SK-N-SH (cell line): Measurements from ENCODE around the gene TRH. TPM values are rescaled to one million over a fixed set of nuclear protein-coding genes. Genes with fewer than 3 reads are reported as not detected.
"Not testable (repeated sequence)": the region's sequence is repeated elsewhere in the genome, so short reads cannot be mapped to it uniquely, and the experiment has no call there.

Experiments used
- CTCF ChIA-PET: fragments of 300-600, 350-600 bp; formaldehyde crosslinking; extraction: SDS; loops from one replicate; lab custom pipeline; 2021; lab: Yijun Ruan, JAX
- POLR2A ChIA-PET: fragments of 350-600 bp; sonication (Branson Sonifier 250); formaldehyde crosslinking; extraction: SDS; loops from one replicate; lab custom pipeline; 2020; ENCODE audit warnings: antibody characterized with exemption, inconsistent platforms; lab: Yijun Ruan, JAX
- DNase-seq: peaks from one replicate; pipeline ENCODE4 v3.0.0; 2012
- H2AFZ ChIP-seq: fragments of 200-600 bp; sonication (generic); 2 replicates; pipeline ENCODE4 v1.8.1; 2016; ENCODE audit warnings: antibody characterized with exemption, mild to moderate bottlenecking, low read depth
- H3F3A ChIP-seq: fragments of 200-600 bp; sonication (generic); replicated peaks from 2 replicates; pipeline ENCODE3; 2016; ENCODE audit warnings: antibody characterized with exemption, mild to moderate bottlenecking; ENCODE audit not compliant: insufficient read depth
- H3K27ac ChIP-seq, 2 experiments: fragments of 200-500 bp in 1 of 2; fragments of 200-600 bp in 1 of 2; sonication (Bioruptor generic) in 1 of 2; sonication (generic), shearing (Covaris generic) in 1 of 2; 2 replicates each; pipeline versions ENCODE4 v1.5.1 to v1.6.1; 2014 to 2016; ENCODE audit warnings: low read depth in 2 of 2, inconsistent platforms in 1 of 2, low read length in 1 of 2, mild to moderate bottlenecking in 1 of 2, mixed read lengths in 1 of 2
- H3K27me3 ChIP-seq: fragments of 200-600 bp; sonication (generic), shearing (Covaris generic); 2 replicates; pipeline ENCODE4 v1.6.1; 2016; ENCODE audit warnings: mixed run types; ENCODE audit not compliant: insufficient read depth
- H3K36me3 ChIP-seq, 2 experiments: fragments of 200-500 bp in 1 of 2; fragments of 200-600 bp in 1 of 2; sonication (Bioruptor generic) in 1 of 2; sonication (generic) in 1 of 2; replicated peaks in 1 of 2; 2 replicates each; pipeline versions ENCODE3 to v1.5.1; 2014 to 2016; ENCODE audit warnings: low read length in 1 of 2, mild to moderate bottlenecking in 1 of 2; ENCODE audit not compliant: insufficient read depth in 2 of 2, control insufficient read depth in 1 of 2
- H3K4me1 ChIP-seq, 2 experiments: fragments of 200-500 bp in 1 of 2; fragments of 200-600 bp in 1 of 2; sonication (Bioruptor generic) in 1 of 2; sonication (generic), shearing (Covaris generic) in 1 of 2; 2 replicates each; pipeline versions ENCODE4 v1.5.1 to v1.6.1; 2014 to 2016; ENCODE audit warnings: low read depth in 1 of 2, low read length in 1 of 2, mixed run types in 1 of 2; ENCODE audit not compliant: insufficient read depth in 2 of 2, control insufficient read depth in 1 of 2
- H3K4me2 ChIP-seq: fragments of 200-600 bp; sonication (generic), shearing (Covaris generic); 2 replicates; pipeline ENCODE4 v1.6.1; 2017; ENCODE audit warnings: mixed run types
- H3K4me3 ChIP-seq, 2 experiments: fragments of 200-500 bp in 1 of 2; fragments of 200-600 bp in 1 of 2; sonication (Bioruptor generic) in 1 of 2; sonication (generic), shearing (Covaris generic) in 1 of 2; 2 replicates each; pipeline versions ENCODE4 v1.5.1 to v1.8.1; 2014 to 2016; ENCODE audit warnings: low read depth in 2 of 2, inconsistent platforms in 1 of 2, low read length in 1 of 2, mild to moderate bottlenecking in 1 of 2, mixed read lengths in 1 of 2, moderate library complexity in 1 of 2
- H3K79me2 ChIP-seq: fragments of 200-600 bp; sonication (generic); 2 replicates; pipeline ENCODE4 v1.8.1; 2017; ENCODE audit warnings: mild to moderate bottlenecking; ENCODE audit not compliant: insufficient read depth
- H3K9ac ChIP-seq: fragments of 200-600 bp; sonication (generic); 2 replicates; pipeline ENCODE4 v1.6.1; 2017; ENCODE audit warnings: mixed run types
- H3K9me2 ChIP-seq: fragments of 200-600 bp; sonication (generic); 2 replicates; pipeline ENCODE4 v1.6.1; 2017; ENCODE audit warnings: mixed run types
- H3K9me3 ChIP-seq: fragments of 200-600 bp; sonication (generic); 2 replicates; pipeline ENCODE4 v1.6.1; 2017; ENCODE audit warnings: mixed run types, mild to moderate bottlenecking, moderate library complexity
- H4K20me1 ChIP-seq: fragments of 200-600 bp; sonication (generic); 2 replicates; pipeline ENCODE4 v1.6.1; 2017; ENCODE audit warnings: mild to moderate bottlenecking, mixed run types; ENCODE audit not compliant: insufficient read depth
- CTCF ChIP-seq: fragments of 200-600 bp; sonication (generic); IDR thresholded peaks from 2 replicates; pipeline ENCODE4 v1.6.1; 2017; ENCODE audit warnings: antibody characterized with exemption, mild to moderate bottlenecking, moderate library complexity
- ELF1 ChIP-seq: IDR thresholded peaks from 2 replicates; pipeline ENCODE4 v1.4.0; 2012
- EP300 ChIP-seq, 2 experiments: IDR thresholded peaks; 2 replicates each; pipeline versions ENCODE4 v1.4.0 to v1.6.1; 2012; ENCODE audit warnings: borderline replicate concordance in 1 of 2, low read depth in 1 of 2, low read length in 1 of 2
- EZH2phosphoT487 ChIP-seq: fragments of 200-600 bp; sonication (generic); IDR thresholded peaks from 2 replicates; pipeline ENCODE4 v1.6.1; 2017; ENCODE audit warnings: low read depth, mixed run types, mild to moderate bottlenecking, antibody characterized with exemption, moderate library complexity, borderline replicate concordance
- MXI1 ChIP-seq: IDR thresholded peaks from 2 replicates; pipeline ENCODE4 v1.6.1; 2012; ENCODE audit warnings: mild to moderate bottlenecking, low read depth, low read length, improper control_type of control experiment
- PBX3 ChIP-seq: IDR thresholded peaks from 2 replicates; pipeline ENCODE4; 2012
- RAD21 ChIP-seq: IDR thresholded peaks from 2 replicates; pipeline ENCODE4 v1.6.1; 2012; ENCODE audit warnings: mild to moderate bottlenecking, low read length
- RCOR1 ChIP-seq: fragments of 150-350 bp; IDR thresholded peaks from 2 replicates; pipeline ENCODE4 v1.6.1; 2017; ENCODE audit warnings: antibody characterized with exemption, low read length
- REST ChIP-seq: IDR thresholded peaks from 2 replicates; pipeline ENCODE4 v1.6.1; 2012; ENCODE audit warnings: mild to moderate bottlenecking, low read depth, low read length, moderate library complexity
- RFX5 ChIP-seq: IDR thresholded peaks from 2 replicates; pipeline ENCODE4 v1.6.1; 2012; ENCODE audit warnings: mild to moderate bottlenecking, improper control_type of control experiment, low read length
- RXRA ChIP-seq: IDR thresholded peaks from 2 replicates; pipeline ENCODE4 v1.4.0; 2012; ENCODE audit warnings: low read depth, mild to moderate bottlenecking, borderline replicate concordance
- SMC3 ChIP-seq: IDR thresholded peaks from 2 replicates; pipeline ENCODE4 v1.6.1; 2012; ENCODE audit warnings: low read depth, low read length, improper control_type of control experiment
- TCF12 ChIP-seq: IDR thresholded peaks from 2 replicates; pipeline ENCODE4 v1.4.0; 2012
- ZBTB33 ChIP-seq: IDR thresholded peaks from 2 replicates; pipeline ENCODE4 v1.4.0; 2012; ENCODE audit warnings: low read depth, borderline replicate concordance
- WGBS: methylation state at CpG from one replicate; pipeline ENCODE4 v1.1.6; 2017; ENCODE audit warnings: low lambda C conversion rate; 5-methylcytosine and 5-hydroxymethylcytosine counted together
- polyA plus RNA-seq, 3 experiments: library from polyadenylated mRNA; depleted of rRNA; stranded (reverse); fragments of >200 nt; gene quantifications; 2 replicates each; pipeline ENCODE4 v1.2.3, GENCODE V29; 2012

TRH gene
- polyA plus RNA-seq, 1 of the 3 experiments (the other 2 are of a cell fraction), result not detected

- WGBS, result 65% methylated on average over 11 of the region's 11 CpGs
- DNase-seq, result no peak
- no peak overlapping the region for H2AFZ ChIP-seq
- no peak overlapping the region for H3K27ac ChIP-seq
- no peaks in the 10 kb centered on the region for H3K9me3 ChIP-seq
- H3K36me3 ChIP-seq, result no peaks in the 10 kb centered on the region
- H3K79me2 ChIP-seq, result no peaks in the 10 kb centered on the region
- H3K4me2 ChIP-seq, result no peak overlapping the region
- H3F3A ChIP-seq, result no peaks in the 10 kb centered on the region
- TF ChIP-seq RFX5, result no peak
- TF ChIP-seq EP300 (IDR thresholded peaks at IDR 0.05; ENCODE audit: borderline replicate concordance in 1 of 2, low read depth in 1 of 2, low read length in 1 of 2), result no peak
- no peak for TF ChIP-seq RXRA
- TF ChIP-seq ZBTB33, result no peak
- TF ChIP-seq MXI1, result no peak
- TF ChIP-seq REST, result no peak
- TF ChIP-seq ELF1, result no peak
- TF ChIP-seq CTCF, result no peak
- no peak for TF ChIP-seq EZH2phosphoT487
- TF ChIP-seq PBX3, result no peak
- no peak for TF ChIP-seq TCF12
- no peak for TF ChIP-seq RAD21
- TF ChIP-seq RCOR1, result no peak
- TF ChIP-seq SMC3, result no peak
- TF ChIP-seq, all 33 proteins: peak for 0
- H3K9ac ChIP-seq, result no peak overlapping the region
- no peaks in the 10 kb centered on the region for H3K9me2 ChIP-seq
- H3K4me1 ChIP-seq, result peaks cover 0 to 2% of the 10 kb centered on the region in 2 experiments; a peak in 1 of 4 replicates
- no peaks in the 10 kb centered on the region for H4K20me1 ChIP-seq
- H3K27me3 ChIP-seq, result peaks cover 8% of the 10 kb centered on the region; the same call in 1 of the 2 replicates
- ChIA-PET POLR2A (no interaction called here), CTCF (interaction anchor here (1.0 kb wide), 1 partner anchor 12 kb away, joined by 3 read pairs; no protein-coding TSS in a partner anchor)
- H3K4me3 ChIP-seq, result no peak overlapping the region
These were observed 40.0 kb downstream of the TRH start for GRCh38 chr3:130014526-130014925.

- H3K4me1 ChIP-seq, H3K27ac ChIP-seq, H3K4me3 ChIP-seq, H3K9me3 ChIP-seq, H3K36me3 ChIP-seq, H3K79me2 ChIP-seq, H3K9me2 ChIP-seq, H2AFZ ChIP-seq, POLR2A ChIA-PET, H3K27me3 ChIP-seq, H3F3A ChIP-seq, H4K20me1 ChIP-seq, H3K4me2 ChIP-seq, H3K9ac ChIP-seq, DNase-seq: not testable (repeated sequence)
- WGBS, result 57% methylated on average over 13 of the region's 13 CpGs
- CTCF ChIA-PET, result interaction anchor here (1.0 kb wide), 1 partner anchor 15 kb away, joined by 4 read pairs; no protein-coding TSS in a partner anchor
These were observed 43.1 kb downstream of the TRH start for GRCh38 chr3:130017661-130018060.

GRCh38 chr3:130026146-130026829, 51.8 kb downstream of the TRH start:
- 57% methylated on average over 7 of the region's 14 CpGs for WGBS
- POLR2A ChIA-PET, result not testable (repeated sequence)

More at GRCh38 chr3:130026146-130026829, 51.8 kb downstream of the TRH start:
- H3K27me3 ChIP-seq, H3K9me2 ChIP-seq, H3K27ac ChIP-seq, H3K9me3 ChIP-seq, H3K36me3 ChIP-seq, H3K4me1 ChIP-seq, H3F3A ChIP-seq, DNase-seq, H3K9ac ChIP-seq, H4K20me1 ChIP-seq, H3K4me3 ChIP-seq, H2AFZ ChIP-seq, H3K4me2 ChIP-seq, H3K79me2 ChIP-seq, CTCF ChIA-PET: not testable (repeated sequence)
